K562 (cell line): ENCODE results near the gene MLX. TPM values are rescaled to one million over a fixed set of nuclear protein-coding genes. Genes with fewer than 3 reads are reported as not detected.

ENCODE experiments used
- CSDE1 ChIP-seq, 2 experiments: fragments of 450-650 bp; IDR thresholded peaks; 2 replicates each; pipeline ENCODE4 v1.6.1; 2016; ENCODE audit warnings: mild to moderate bottlenecking in 1 of 2
- ETS1 ChIP-seq: conservative IDR thresholded peaks from 2 replicates; pipeline ENCODE4 v1.6.1; 2011; ENCODE audit warnings: low read depth, mild to moderate bottlenecking, low read length; ENCODE audit not compliant: control insufficient read depth
- HDAC8 ChIP-seq: fragments of 450-650 bp; IDR thresholded peaks from 2 replicates; pipeline ENCODE4 v1.6.1; 2016; ENCODE audit warnings: mild to moderate bottlenecking, missing genetic modification characterization, moderate library complexity, missing compliant biosample characterization
- NEUROD1 ChIP-seq: fragments of 150-350 bp; IDR thresholded peaks from 2 replicates; pipeline ENCODE4 v1.6.1; 2014; ENCODE audit warnings: borderline replicate concordance, low read length, low read depth; ENCODE audit not compliant: partially characterized antibody
- NKRF ChIP-seq: fragments of 450-650 bp; IDR thresholded peaks from 2 replicates; pipeline ENCODE4 v1.6.1; 2016; ENCODE audit warnings: borderline replicate concordance
- PHF8 ChIP-seq: fragments of 200-600 bp; sonication (generic); IDR thresholded peaks from 2 replicates; pipeline ENCODE4 v1.6.1; 2012; ENCODE audit warnings: mixed run types, mild to moderate bottlenecking, inconsistent platforms, low read length, moderate library complexity, borderline replicate concordance
- POLR2AphosphoS5 ChIP-seq: IDR thresholded peaks from 2 replicates; pipeline ENCODE4 v1.6.1; 2011; ENCODE audit warnings: mild to moderate bottlenecking, low read depth, low read length, moderate library complexity; ENCODE audit not compliant: control insufficient read depth, insufficient read depth
- POU5F1 ChIP-seq: fragments of 150-350 bp; IDR thresholded peaks from 2 replicates; pipeline ENCODE4 v1.6.1; 2014; ENCODE audit warnings: borderline replicate concordance, low read length, low read depth, mild to moderate bottlenecking; ENCODE audit not compliant: partially characterized antibody
- PTBP1 ChIP-seq: fragments of 200-400 bp; formaldehyde crosslinking; IDR thresholded peaks from 2 replicates; pipeline ENCODE4 v1.6.1; 2017; ENCODE audit warnings: low read depth, low read length
- RBM14 ChIP-seq: fragments of 200-400 bp; formaldehyde crosslinking; IDR thresholded peaks from 2 replicates; pipeline ENCODE4 v1.6.1; 2018; ENCODE audit warnings: low read depth, mild to moderate bottlenecking, low read length, moderate library complexity, borderline replicate concordance; ENCODE audit not compliant: insufficient read depth
- SP1 ChIP-seq: sonication (generic); formaldehyde crosslinking; IDR thresholded peaks from 2 replicates; pipeline ENCODE4 v1.8.1; 2022; ENCODE audit warnings: mild to moderate bottlenecking, missing genetic modification reagents
- ZBTB2 ChIP-seq: fragments of 450-650 bp; IDR thresholded peaks from 2 replicates; pipeline ENCODE4 v1.6.1; 2016; ENCODE audit warnings: antibody characterized with exemption
- ZNF41 ChIP-seq: fragments of 250-450 bp; sonication (Bioruptor Pico); conservative IDR thresholded peaks from 2 replicates; pipeline ENCODE4 v1.4.0; 2020; ENCODE audit warnings: mild to moderate bottlenecking
- ZNF592 ChIP-seq: fragments of 450-650 bp; IDR thresholded peaks from 2 replicates; pipeline ENCODE4 v1.6.1; 2017; ENCODE audit warnings: antibody characterized with exemption, mild to moderate bottlenecking
- polyA plus RNA-seq, 8 experiments: library from polyadenylated mRNA; depleted of rRNA in 4 of 8; stranded (reverse) in 5 of 8; unstranded in 3 of 8; fragments of >200 nt; fragmentation: Nextera tagmentation in 2 of 8; fragmentation: Illumina TruSeq in 1 of 8; extraction: Ambion mirVana in 2 of 8; extraction: Trizol in 1 of 8; gene quantifications; 2 replicates each; pipeline versions ENCODE4 v1.2.1 to v1.2.3, GENCODE V29; 2011 to 2014; ENCODE audit warnings: inconsistent platforms in 1 of 8, missing spikeins in 1 of 8
- total RNA-seq, 7 experiments: library from RNA; depleted of rRNA in 6 of 7; stranded (reverse); fragments of >200 nt in 6 of 7; fragmentation: Illumina TruSeq in 2 of 7; extraction: Trizol in 2 of 7; gene quantifications; 2 replicates each; pipeline versions ENCODE4 v1.2.1 to v1.2.3, GENCODE V29; 2011 to 2021; ENCODE audit warnings: low replicate concordance in 1 of 7

MLX gene
- total and polyA plus RNA-seq, 9 of the 15 experiments (the other 6 are each of a cell fraction or from before 2014, with no cell fraction given): 42.9 to 100 (median 58.9) TPM

- TF ChIP-seq NKRF (peak; percentile 75; the same call in 1 of the 2 replicates), PTBP1 (0 out of 2 replicates have a peak, but pooled peaks have one; percentile 28), CSDE1 (IDR thresholded peaks at IDR 0.05) (peak in 1 of 2 experiments; percentile 77; a peak in 2 of 4 replicates), ZNF592 (peak; percentile 88), POLR2AphosphoS5 (peak; percentile 91), ZBTB2 (peak; percentile 21; the same call in 1 of the 2 replicates), ETS1 (peak; percentile 64; the same call in 1 of the 2 replicates), PHF8 (peak; percentile 81; the same call in 1 of the 2 replicates), RBM14 (no peak), HDAC8 (tag) (0 out of 2 replicates have a peak, but pooled peaks have one; percentile 15), POU5F1 (peak; percentile 18), SP1 (no peak; the same call in 1 of the 2 replicates), ZNF41 (no peak), NEUROD1 (peak; percentile 80)
Observed at GRCh38 chr17:42577532-42578281, 10.8 kb downstream of the MLX start, which contains the start of gene PSMC3IP (continued).
